Loucy (cell line): ENCODE measurements around the gene MYOM1.

Source experiments
- CTCF ChIP-seq: fragments of 200-600 bp; sonication (generic); conservative IDR thresholded peaks from 2 replicates; pipeline ENCODE4 v1.5.1; 2014; ENCODE audit warnings: mild to moderate bottlenecking, antibody characterized with exemption, low read length
- EZH2phosphoT487 ChIP-seq: fragments of 200-600 bp; IDR thresholded peaks from 2 replicates; pipeline ENCODE4 v1.6.1; 2018; ENCODE audit warnings: antibody characterized with exemption, mild to moderate bottlenecking, moderate library complexity, borderline replicate concordance

- TF ChIP-seq CTCF (no peak), EZH2phosphoT487 (no peak)
Measured at GRCh38 chr18:3095921-3096320, 123.8 kb downstream of the MYOM1 start.
